Measurements from ENCODE around the gene SLC27A3. TPM values are rescaled to one million over a fixed set of nuclear protein-coding genes. Genes with fewer than 3 reads are reported as not detected.

The SLC27A3 gene
- total RNA-seq, 6 donors from 2014 or later: 92.8 to 272 (median 167) TPM

- Histone ChIP-seq H3K4me3 (no peak overlapping the region), H3K9me3 (no peaks in the 10 kb centered on the region), H3K4me1 (peaks cover 21 to 26% (median 24%) of the 10 kb centered on the region in 4 donors), H3K27ac (peak overlapping the region in 1 of 4 donors; percentile 40), H3K27me3 (no peaks in the 10 kb centered on the region), H3K36me3 (peaks cover 5 to 87% (median 55%) of the 10 kb centered on the region in 4 donors)
- TF ChIP-seq EP300 (IDR thresholded peaks at IDR 0.05): no peak
- TF ChIP-seq POLR2AphosphoS5 (IDR thresholded peaks at IDR 0.05): no peak
- TF ChIP-seq CTCF (IDR thresholded peaks at IDR 0.05): no peak
- no peak for TF ChIP-seq POLR2A (IDR thresholded peaks at IDR 0.05)
- no peak for DNase-seq
- no peak for ATAC-seq (ENCODE audit: low FRiP score in 2 of 2)
- 94 to 96% methylated on average over 2 of the region's 2 CpGs for WGBS, 2 donors
Observed at GRCh38 chr1:153745417-153745816, 29.8 kb upstream of the SLC27A3 start.

DNA sequence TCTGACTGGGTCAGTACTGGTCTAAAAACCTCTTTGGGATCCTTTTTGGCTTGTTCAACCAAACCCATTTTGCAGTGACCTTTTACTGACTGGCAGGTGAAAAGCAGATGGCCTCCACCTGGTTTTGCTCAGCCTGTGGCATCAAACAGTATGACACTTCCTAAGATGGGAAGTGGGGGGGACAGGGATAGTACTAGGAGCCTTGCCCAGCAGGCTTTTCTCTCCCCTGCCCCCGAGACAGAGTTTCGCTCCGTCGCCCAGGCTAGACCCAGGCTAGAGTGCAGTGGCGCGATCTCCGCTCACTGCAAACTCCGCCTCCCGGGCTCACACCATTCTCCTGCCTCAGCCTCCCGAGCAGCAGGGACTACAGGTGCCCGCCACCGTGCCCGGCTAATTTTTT is 29.0 kb upstream of the SLC27A3 start:
- no peak for DNase-seq
- H3K36me3 ChIP-seq: peaks cover 4 to 86% (median 48%) of the 10 kb centered on the region in 4 donors
- H3K4me3 ChIP-seq: no peak overlapping the region
- no peak for ATAC-seq (ENCODE audit: low FRiP score in 2 of 2)
- WGBS, 2 donors: 89 to 98% methylated on average over 13 of the region's 13 CpGs
- H3K27me3 ChIP-seq: no peaks in the 10 kb centered on the region
- no peaks in the 10 kb centered on the region for H3K9me3 ChIP-seq
- H3K27ac ChIP-seq: peak overlapping the region in 1 of 4 donors; percentile 40
- TF ChIP-seq EP300 (IDR thresholded peaks at IDR 0.05) (no peak), CTCF (IDR thresholded peaks at IDR 0.05) (no peak), POLR2A (IDR thresholded peaks at IDR 0.05) (no peak), POLR2AphosphoS5 (IDR thresholded peaks at IDR 0.05) (no peak)
- H3K4me1 ChIP-seq: peaks cover 26 to 34% (median 31%) of the 10 kb centered on the region in 4 donors

- no peak for TF ChIP-seq CTCF (IDR thresholded peaks at IDR 0.05)
- no peak for TF ChIP-seq POLR2AphosphoS5 (IDR thresholded peaks at IDR 0.05)
- no peak for TF ChIP-seq POLR2A (IDR thresholded peaks at IDR 0.05)
- no peak for TF ChIP-seq EP300 (IDR thresholded peaks at IDR 0.05)
- WGBS, 2 donors: 43 to 52% methylated on average over 2 of the region's 2 CpGs
- H3K4me3 ChIP-seq: no peak overlapping the region
- H3K9me3 ChIP-seq: no peaks in the 10 kb centered on the region
- DNase-seq (no peak), ATAC-seq (ENCODE audit: low FRiP score in 2 of 2) (no peak)
- H3K27ac ChIP-seq: peak overlapping the region; percentile 11 to 85 (median 66)
- H3K4me1 ChIP-seq: peaks cover 43 to 50% (median 45%) of the 10 kb centered on the region in 4 donors
- H3K27me3 ChIP-seq: no peaks in the 10 kb centered on the region
- H3K36me3 ChIP-seq: peaks cover 0 to 87% (median 41%) of the 10 kb centered on the region in 4 donors
Observed at GRCh38 chr1:153748903-153749302, 26.3 kb upstream of the SLC27A3 start.

- Histone ChIP-seq H3K4me3 (no peak overlapping the region), H3K27ac (peak overlapping the region; percentile 77 to 85 (median 80)), H3K4me1 (peaks cover 43 to 50% (median 45%) of the 10 kb centered on the region in 4 donors), H3K27me3 (no peaks in the 10 kb centered on the region), H3K9me3 (no peaks in the 10 kb centered on the region), H3K36me3 (peaks cover 1 to 87% (median 41%) of the 10 kb centered on the region in 4 donors)
- 28 to 35% methylated on average over 6 of the region's 6 CpGs for WGBS, 2 donors
- DNase-seq (peak; percentile 60 to 96), ATAC-seq (ENCODE audit: low FRiP score in 2 of 2) (peak; percentile 95 to 96)
- TF ChIP-seq CTCF (IDR thresholded peaks at IDR 0.05) (peak; percentile 86 to 93 (median 90)), POLR2A (IDR thresholded peaks at IDR 0.05) (no peak), POLR2AphosphoS5 (IDR thresholded peaks at IDR 0.05) (peak; percentile 35 to 45), EP300 (IDR thresholded peaks at IDR 0.05) (no peak)
Observed at GRCh38 chr1:153749408-153750005, 25.7 kb upstream of the SLC27A3 start.

All from upper lobe of left lung (tissue), 6 donors.